ENCODE data around the gene EFHD2.

GRCh38 chr1:15371610-15372545, 37.8 kb upstream of the EFHD2 start:
- TF ChIP-seq POLR2AphosphoS5 (IDR thresholded peaks at IDR 0.05) (no peak), EP300 (IDR thresholded peaks at IDR 0.05) (no peak), POLR2A (IDR thresholded peaks at IDR 0.05; ENCODE audit: low read depth) (no peak)

Data from esophagus muscularis mucosa (tissue), 3 donors.